Upper lobe of right lung (tissue), 1 donor: ENCODE results near the gene NDUFAF8. TPM values are rescaled to one million over a fixed set of nuclear protein-coding genes. Genes with fewer than 3 reads are reported as not detected.
A peak's percentile ranks its signal among the peaks of the same experiment; 100 is the strongest.

Experiments
- ATAC-seq: fragments of 200-7000 bp; cut with Tn5 transposase; one replicate; pipeline ENCODE4 v1.9.1; 2020; ENCODE audit warnings: mild to moderate bottlenecking, moderate library complexity
- DNase-seq: peaks from one replicate; pipeline ENCODE4 v3.0.0-alpha.2; 2020
- H3K27ac ChIP-seq: fragments of 200-600 bp; one replicate; pipeline ENCODE4 v1.8.0; 2022
- H3K27me3 ChIP-seq: fragments of 200-600 bp; one replicate; pipeline ENCODE4 v1.8.0; 2022; ENCODE audit warnings: mild to moderate bottlenecking
- H3K36me3 ChIP-seq: fragments of 200-600 bp; one replicate; pipeline ENCODE4 v1.8.0; 2022
- H3K4me1 ChIP-seq: fragments of 200-600 bp; one replicate; pipeline ENCODE4 v1.8.0; 2022
- H3K4me3 ChIP-seq: fragments of 200-600 bp; one replicate; pipeline ENCODE4 v1.8.0; 2022; ENCODE audit warnings: mild to moderate bottlenecking
- H3K9me3 ChIP-seq: fragments of 200-600 bp; one replicate; pipeline ENCODE4 v1.8.0; 2022
- CTCF ChIP-seq: fragments of 200-600 bp; IDR thresholded peaks from one replicate; pipeline ENCODE4 v1.8.0; 2022; ENCODE audit warnings: antibody characterized with exemption
- intact Hi-C: fragments of 100-400 bp; cut with DNase I; formaldehyde crosslinking; loops from one replicate; pipeline ENCODE4 v1.11.0; 2022
- total RNA-seq: library from RNA; stranded (reverse); fragmentation: NEBNext Ultra II Directional; extraction: Animal tissue kit (Norgen Biotek cat#: 25700); gene quantifications from one replicate; pipeline ENCODE4 v1.2.1, GENCODE V29; 2021
- donor health status: DM: no; HTN: yes; CAD: no; lungs with severe emphysema.

The NDUFAF8 gene
- total RNA-seq, 1 donor from 2014 or later: 32.6 TPM

DNA sequence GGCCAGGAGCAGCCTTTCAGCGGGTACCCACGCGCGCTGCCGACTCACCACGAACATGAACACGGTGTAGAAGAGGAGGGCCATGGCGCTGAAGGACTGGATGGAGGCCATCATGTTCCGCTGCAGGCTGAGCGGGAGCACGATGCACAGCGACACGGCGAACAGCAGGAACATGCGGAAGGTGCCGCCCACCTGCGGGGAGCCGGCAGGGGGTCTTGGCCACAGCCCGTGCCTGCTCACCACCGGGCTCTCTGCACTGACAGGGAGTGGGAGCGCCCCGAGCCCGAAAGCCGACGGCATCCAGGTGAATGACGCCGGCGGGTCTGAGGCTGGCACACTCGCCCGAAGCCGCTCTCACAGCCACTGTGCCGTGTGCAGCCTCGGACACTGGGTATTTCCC, 43.0 kb downstream of the NDUFAF8 start:
- no peak overlapping the region for H3K4me3 ChIP-seq
- H3K27ac ChIP-seq: no peak overlapping the region
- H3K9me3 ChIP-seq: no peaks in the 10 kb centered on the region
- peaks cover 27% of the 10 kb centered on the region for H3K4me1 ChIP-seq
- DNase-seq (no peak), ATAC-seq (no peak)
- no peaks in the 10 kb centered on the region for H3K27me3 ChIP-seq
- peaks cover 44% of the 10 kb centered on the region for H3K36me3 ChIP-seq
- intact Hi-C loops: no loop called here
- no peak for TF ChIP-seq CTCF

GRCh38 chr17:81282876-81283275, 43.8 kb downstream of the NDUFAF8 start:
- H3K27me3 ChIP-seq: no peaks in the 10 kb centered on the region
- peaks cover 29% of the 10 kb centered on the region for H3K4me1 ChIP-seq
- DNase-seq (no peak), ATAC-seq (no peak)
- no peaks in the 10 kb centered on the region for H3K9me3 ChIP-seq
- intact Hi-C loops: no loop called here
- H3K36me3 ChIP-seq: peaks cover 51% of the 10 kb centered on the region
- no peak for TF ChIP-seq CTCF
- H3K27ac ChIP-seq: no peak overlapping the region
- H3K4me3 ChIP-seq: no peak overlapping the region

DNA sequence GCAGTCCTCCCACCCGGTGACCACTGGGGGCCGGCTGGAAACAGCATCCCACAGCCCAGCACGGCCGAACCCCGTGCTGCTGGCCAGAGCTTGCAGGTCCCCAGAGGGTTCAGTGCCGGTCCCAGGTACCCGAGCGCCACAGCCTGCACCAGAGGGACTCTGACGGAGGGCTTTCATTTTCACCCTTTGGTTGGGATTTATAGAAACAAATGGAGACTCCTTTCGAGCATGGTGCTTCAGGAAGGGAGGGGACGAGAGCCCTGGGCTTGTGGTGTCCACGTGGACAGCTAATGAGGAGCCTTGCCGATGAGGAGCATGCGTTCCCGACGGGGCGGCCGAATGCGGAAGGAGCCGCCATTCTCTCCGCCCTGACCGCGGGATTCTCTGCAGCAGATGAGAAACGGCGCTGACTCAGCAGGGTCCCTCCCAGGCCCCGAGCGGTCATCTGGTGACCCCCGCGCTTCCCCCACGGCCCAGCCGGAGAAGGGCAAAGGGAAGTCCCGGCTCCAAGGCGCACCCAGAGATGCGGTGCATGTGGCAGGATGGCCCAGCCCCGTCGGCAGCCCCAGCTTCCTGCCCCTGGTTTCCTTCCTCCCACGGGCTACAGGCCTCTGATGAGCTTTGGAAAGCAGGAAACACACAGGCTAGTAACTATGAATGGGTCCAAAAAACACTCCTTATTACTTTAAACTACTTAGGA, 46.2 kb downstream of the NDUFAF8 start:
- ATAC-seq (peak; percentile 92), DNase-seq (peak; percentile 90)
- no peak for TF ChIP-seq CTCF
- H3K4me3 ChIP-seq: peak overlapping the region; percentile 30
- intact Hi-C loops: no loop called here
- no peaks in the 10 kb centered on the region for H3K27me3 ChIP-seq
- H3K36me3 ChIP-seq: peaks cover 46% of the 10 kb centered on the region
- H3K4me1 ChIP-seq: peaks cover 35% of the 10 kb centered on the region
- H3K9me3 ChIP-seq: no peaks in the 10 kb centered on the region
- peak overlapping the region; percentile 86 for H3K27ac ChIP-seq

GRCh38 chr17:81285894-81286293, 46.8 kb downstream of the NDUFAF8 start:
- ATAC-seq: no peak
- intact Hi-C loops: no loop called here
- Histone ChIP-seq H3K4me3 (peak overlapping the region; percentile 30), H3K36me3 (peaks cover 40% of the 10 kb centered on the region), H3K9me3 (no peaks in the 10 kb centered on the region), H3K4me1 (peaks cover 35% of the 10 kb centered on the region), H3K27ac (peak overlapping the region; percentile 86), H3K27me3 (no peaks in the 10 kb centered on the region)
- no peak for DNase-seq
- TF ChIP-seq CTCF: no peak

DNA sequence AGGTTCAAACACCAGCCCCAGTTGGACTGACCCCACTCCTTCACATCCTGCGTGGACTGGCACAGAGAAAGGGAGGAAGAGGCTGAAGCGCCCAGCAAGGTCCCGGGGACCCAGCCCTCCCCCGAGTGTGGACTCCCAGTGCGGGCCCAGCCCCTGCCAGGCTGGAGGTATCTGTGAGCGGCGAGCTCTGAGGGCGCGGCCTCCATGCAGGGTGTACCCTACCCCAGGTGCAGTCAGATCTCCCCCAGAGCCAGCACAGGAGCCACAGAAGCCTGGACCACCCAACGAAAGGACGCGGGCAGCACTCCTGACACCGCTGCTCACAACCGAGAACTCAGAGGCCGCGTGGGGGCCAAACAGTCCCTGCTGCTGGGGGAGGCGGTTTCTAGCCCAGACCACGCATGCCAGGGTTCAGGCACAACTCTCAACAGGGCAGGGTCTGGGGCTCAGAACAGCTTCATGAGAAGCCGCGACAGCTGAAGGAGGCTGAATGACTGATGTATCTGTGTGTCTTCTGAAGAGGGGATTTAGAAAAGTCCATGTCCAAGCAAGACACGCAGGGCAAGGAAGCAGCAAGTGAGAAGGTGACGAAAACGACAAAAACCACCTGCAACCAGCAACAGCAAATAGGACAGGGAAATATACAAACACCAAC, 47.5 kb downstream of the NDUFAF8 start:
- no peak for DNase-seq
- TF ChIP-seq CTCF: no peak
- H3K36me3 ChIP-seq: peaks cover 38% of the 10 kb centered on the region
- intact Hi-C loops: no loop called here
- no peaks in the 10 kb centered on the region for H3K27me3 ChIP-seq
- H3K9me3 ChIP-seq: no peaks in the 10 kb centered on the region
- ATAC-seq: no peak
- H3K27ac ChIP-seq: peak overlapping the region; percentile 86
- no peak overlapping the region for H3K4me3 ChIP-seq
- peaks cover 35% of the 10 kb centered on the region for H3K4me1 ChIP-seq
